Activated naive CD8-positive, alpha-beta T cell treated with anti-CD3 and anti-CD28 coated beads, Interleukin-2, amount 10 ng/mL, durations not matched to agents 7 days and 5 days (primary cell): ENCODE data around the gene ANKRD13B. TPM values are rescaled to one million over a fixed set of nuclear protein-coding genes. Genes with fewer than 3 reads are reported as not detected.

Source experiments
- ATAC-seq: fragments of 150-1000 bp; cut with Tn5 transposase; one replicate; pipeline ENCODE4 v1.10.0; 2021; ENCODE audit warnings: low read depth, moderate library complexity
- POLR2A ChIA-PET: fragments of 350-600 bp; sonication (Branson Sonifier 250); formaldehyde crosslinking; loops from one replicate; lab custom pipeline; 2021; ENCODE audit warnings: antibody characterized with exemption; lab: Charles Lee
- DNase-seq: peaks from one replicate; pipeline ENCODE4 v3.0.0; 2021
- H3K27ac Mint-ChIP-seq: one replicate; pipeline ENCODE4 v1.8.0; 2022; ENCODE audit warnings: mild to moderate bottlenecking, mixed read lengths
- H3K27me3 Mint-ChIP-seq: one replicate; pipeline ENCODE4 v1.8.0; 2022; ENCODE audit warnings: mild to moderate bottlenecking, moderate library complexity, mixed read lengths
- H3K36me3 Mint-ChIP-seq: one replicate; pipeline ENCODE4 v1.8.0; 2021; ENCODE audit warnings: mild to moderate bottlenecking, mixed read lengths
- H3K4me1 Mint-ChIP-seq: one replicate; pipeline ENCODE4 v1.8.0; 2021; ENCODE audit warnings: mixed read lengths
- H3K4me3 Mint-ChIP-seq: one replicate; pipeline ENCODE4 v1.8.0; 2022; ENCODE audit warnings: mild to moderate bottlenecking, moderate library complexity, mixed read lengths
- H3K9me3 Mint-ChIP-seq: one replicate; pipeline ENCODE4 v1.8.0; 2021; ENCODE audit warnings: mixed read lengths
- total RNA-seq, 2 experiments: library from RNA; stranded (reverse); gene quantifications; one replicate each; pipeline ENCODE4 v1.2.3, GENCODE V29; 2021

ANKRD13B gene
- total RNA-seq, 2 experiments from 2014 or later, result 6.0 to 7.9 TPM

DNA sequence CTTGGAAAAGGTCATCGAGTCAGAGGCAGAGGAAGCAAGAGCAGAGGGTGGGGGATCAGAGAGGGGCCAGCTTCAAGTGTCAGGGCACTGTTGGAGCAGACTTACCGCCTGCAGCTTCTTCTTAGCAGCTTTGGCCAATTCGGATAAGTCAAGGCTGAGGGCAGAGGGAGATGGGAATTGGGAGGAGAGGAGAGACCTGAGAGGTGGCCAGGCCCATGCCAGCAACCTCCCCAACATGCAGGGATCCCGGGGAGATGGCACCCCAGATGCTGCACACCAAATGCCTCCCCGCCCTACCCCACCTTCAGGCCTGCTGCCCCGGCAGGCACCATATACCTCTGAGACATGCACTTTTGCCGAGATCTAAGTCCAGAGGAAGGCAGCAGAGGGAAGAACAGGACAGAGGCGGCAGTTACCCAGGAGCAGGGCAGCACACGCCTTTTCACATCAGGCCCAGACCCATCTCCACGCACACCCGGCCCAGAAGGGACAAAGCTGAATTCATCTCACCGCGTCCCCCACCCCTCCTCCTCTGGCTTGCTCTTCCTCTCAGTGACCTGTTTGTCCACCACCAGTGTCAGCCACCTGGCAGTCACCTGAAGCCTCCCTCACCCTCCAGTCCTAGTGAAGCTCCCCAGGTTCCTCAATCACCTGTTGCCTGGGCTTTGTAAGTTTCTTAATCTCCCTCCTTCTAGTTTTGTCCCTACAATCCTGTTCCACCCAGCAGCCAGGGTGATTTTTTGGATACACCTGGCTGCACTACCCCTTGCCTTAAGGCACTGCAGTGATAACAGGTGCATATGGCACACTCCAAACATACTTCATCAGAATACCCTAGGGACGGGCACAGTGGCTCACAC is 14.1 kb upstream of the ANKRD13B start:
- Mint-ChIP-seq H3K9me3 (no peaks in the 10 kb centered on the region), H3K36me3 (peaks cover 12% of the 10 kb centered on the region), H3K27me3 (no peaks in the 10 kb centered on the region), H3K27ac (peak overlapping the region; percentile 5), H3K4me3 (no peak overlapping the region), H3K4me1 (peaks cover 6% of the 10 kb centered on the region)
- ATAC-seq (no peak), DNase-seq (no peak)
- POLR2A ChIA-PET, result interaction anchor here (1.9 kb wide), 1 partner anchor 38 kb away, joined by 5 read pairs; no protein-coding TSS in a partner anchor

DNA sequence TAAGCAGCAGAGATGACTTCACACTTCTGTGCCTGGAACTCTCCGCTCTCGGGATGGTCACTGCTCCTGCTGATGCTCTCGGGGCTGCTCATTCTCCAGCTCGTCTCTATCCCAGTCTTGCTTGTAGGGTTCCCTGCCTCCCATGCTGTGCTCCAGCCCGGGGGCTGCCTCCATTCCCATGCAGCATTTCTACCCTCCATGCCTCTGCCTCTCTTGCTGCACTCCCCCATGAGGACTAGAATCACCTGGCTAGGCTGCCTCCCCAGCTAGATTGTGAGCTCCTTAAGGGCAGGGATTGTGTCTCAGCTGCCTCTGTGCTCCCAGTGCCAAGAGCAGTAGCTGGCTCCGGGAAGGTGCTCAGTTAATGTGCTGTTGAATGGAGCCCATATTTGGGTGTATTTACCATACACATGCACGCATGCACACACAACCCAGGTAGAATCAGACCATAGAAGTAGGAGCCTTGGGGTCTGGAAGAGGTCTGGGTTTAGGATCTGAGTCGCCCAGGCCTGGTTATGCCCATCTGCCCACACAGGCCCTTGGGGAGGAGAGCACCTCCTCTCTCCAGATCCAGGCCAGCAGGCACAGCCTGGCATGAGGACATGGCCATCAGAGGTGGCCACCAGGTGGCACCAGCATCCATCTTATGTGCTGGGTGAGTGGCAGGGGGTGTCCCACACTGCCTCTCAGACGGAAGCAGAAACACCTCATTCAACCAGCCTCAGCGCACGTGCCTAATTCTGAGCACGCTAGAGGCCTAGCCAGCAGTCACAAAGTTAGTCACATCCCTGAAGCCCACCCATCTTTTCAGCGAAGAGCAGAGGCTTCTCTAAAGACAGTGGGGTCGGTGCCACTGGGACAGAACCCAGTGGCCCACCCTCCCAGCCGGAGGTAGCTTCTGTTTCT is 12.8 kb upstream of the ANKRD13B start:
- peaks cover 13% of the 10 kb centered on the region for H3K4me1 Mint-ChIP-seq
- H3K27ac Mint-ChIP-seq, result peak overlapping the region; percentile 79
- no peaks in the 10 kb centered on the region for H3K27me3 Mint-ChIP-seq
- ATAC-seq (peak; percentile 93), DNase-seq (peak; percentile 89)
- peaks cover 10% of the 10 kb centered on the region for H3K36me3 Mint-ChIP-seq
- no peaks in the 10 kb centered on the region for H3K9me3 Mint-ChIP-seq
- POLR2A ChIA-PET, result interaction anchor here (1.6 to 1.9 kb wide), 5 partner anchors 10 to 37 kb away, joined by 4 to 7 read pairs (median 6); partner anchors contain the start of gene ABHD15
- no peak overlapping the region for H3K4me3 Mint-ChIP-seq

DNA sequence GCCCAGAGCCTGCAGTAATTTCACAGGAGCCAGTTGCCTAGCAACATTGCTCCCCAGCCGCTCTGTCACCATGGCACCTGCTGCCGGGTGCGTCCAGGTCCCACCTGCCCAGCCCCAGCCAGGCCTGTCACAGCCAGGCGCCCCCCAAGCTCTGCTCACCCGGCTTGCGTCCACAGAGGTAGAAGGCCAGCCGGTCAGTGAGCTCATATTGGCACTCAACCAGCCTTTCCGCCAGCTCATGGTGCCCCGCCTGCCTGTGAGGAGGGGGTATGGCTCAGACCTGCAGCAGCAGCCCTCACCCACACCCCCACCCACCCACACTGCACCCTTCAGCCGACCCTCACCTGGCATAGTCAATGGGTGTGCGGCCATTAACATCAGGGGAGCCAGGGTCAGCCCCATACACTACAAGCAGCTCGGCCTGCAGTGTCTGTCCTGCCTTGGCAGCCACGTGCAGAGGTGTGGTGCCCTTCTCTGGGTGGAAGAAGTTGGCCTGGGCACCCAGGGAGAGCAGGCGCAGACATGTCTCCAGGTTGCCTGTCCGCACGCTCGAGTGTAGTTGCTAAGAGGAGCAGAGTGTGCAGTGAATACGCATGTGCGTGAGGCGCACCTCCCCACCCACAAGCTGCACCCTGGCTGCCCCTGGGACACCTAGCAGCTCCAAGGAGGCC is 11.2 kb upstream of the ANKRD13B start:
- ATAC-seq, result no peak
- no peaks in the 10 kb centered on the region for H3K27me3 Mint-ChIP-seq
- H3K36me3 Mint-ChIP-seq, result peaks cover 8% of the 10 kb centered on the region
- no peak overlapping the region for H3K4me3 Mint-ChIP-seq
- POLR2A ChIA-PET, result interaction anchor here (1.0 to 1.9 kb wide), 6 partner anchors 9 to 36 kb away, joined by 3 to 7 read pairs (median 6); partner anchors contain the start of genes ABHD15 and TP53I13
- H3K9me3 Mint-ChIP-seq, result no peaks in the 10 kb centered on the region
- peaks cover 25% of the 10 kb centered on the region for H3K4me1 Mint-ChIP-seq
- no peak for DNase-seq
- H3K27ac Mint-ChIP-seq, result no peak overlapping the region

DNA sequence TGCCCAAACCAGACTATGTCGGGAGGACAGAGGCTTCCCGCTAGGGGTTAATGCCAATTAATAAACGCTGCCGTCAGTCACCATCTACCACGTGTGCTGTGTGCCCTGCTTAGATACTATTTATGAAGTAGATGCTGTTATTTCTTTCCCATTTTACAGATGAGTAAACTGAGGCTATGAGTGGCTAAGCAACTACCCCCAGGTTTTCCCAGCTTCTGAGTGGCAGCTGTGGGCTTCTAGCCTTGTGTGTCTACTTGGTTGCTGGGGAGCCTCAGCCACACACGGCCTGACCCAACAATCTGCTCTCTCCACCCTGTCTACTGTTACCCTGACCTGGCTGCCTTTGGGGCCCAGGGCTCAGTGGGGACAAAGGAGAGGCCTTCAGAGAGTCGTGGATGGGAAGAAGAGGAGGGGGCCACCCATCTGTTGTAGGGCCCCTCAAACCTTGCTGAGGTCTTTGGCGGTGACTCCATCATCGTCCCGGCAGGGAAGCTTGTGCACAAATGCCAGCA is 10.6 kb upstream of the ANKRD13B start:
- Mint-ChIP-seq H3K27ac (no peak overlapping the region), H3K36me3 (peaks cover 8% of the 10 kb centered on the region), H3K4me3 (no peak overlapping the region), H3K9me3 (no peaks in the 10 kb centered on the region), H3K27me3 (no peaks in the 10 kb centered on the region), H3K4me1 (peaks cover 30% of the 10 kb centered on the region)
- POLR2A ChIA-PET, result interaction anchor here (1.0 to 1.9 kb wide), 4 partner anchors 13 to 35 kb away, joined by 3 to 7 read pairs (median 6); partner anchors contain the start of gene TP53I13
- no peak for DNase-seq
- no peak for ATAC-seq

DNA sequence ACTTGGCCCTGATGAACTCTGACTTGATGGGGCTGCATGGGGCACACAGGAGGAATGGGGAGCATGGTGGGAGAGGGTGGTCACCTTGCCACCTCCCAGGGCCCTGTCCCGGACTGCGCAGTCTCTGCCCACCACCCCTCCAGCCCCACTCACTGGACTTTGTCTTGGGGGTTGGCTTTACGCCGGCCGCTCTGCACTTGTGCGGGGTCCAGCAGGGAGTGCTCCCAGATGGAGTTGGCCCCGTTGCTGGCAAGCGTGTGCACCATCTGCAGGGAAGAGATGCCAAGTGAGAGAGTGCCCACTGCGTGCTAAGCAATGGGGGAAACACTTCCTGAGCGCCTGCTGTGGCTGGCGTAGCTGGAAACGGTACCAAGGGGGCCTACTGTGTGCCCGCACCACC is 10.2 kb upstream of the ANKRD13B start:
- Mint-ChIP-seq H3K4me1 (peaks cover 34% of the 10 kb centered on the region), H3K9me3 (no peaks in the 10 kb centered on the region), H3K27ac (peak overlapping the region; percentile 12), H3K36me3 (peaks cover 8% of the 10 kb centered on the region), H3K4me3 (no peak overlapping the region), H3K27me3 (no peaks in the 10 kb centered on the region)
- DNase-seq (no peak), ATAC-seq (no peak)
- POLR2A ChIA-PET, result interaction anchor here (1.0 kb wide), 1 partner anchor 15 kb away, joined by 3 read pairs; the partner anchor contains the start of gene TP53I13

DNA sequence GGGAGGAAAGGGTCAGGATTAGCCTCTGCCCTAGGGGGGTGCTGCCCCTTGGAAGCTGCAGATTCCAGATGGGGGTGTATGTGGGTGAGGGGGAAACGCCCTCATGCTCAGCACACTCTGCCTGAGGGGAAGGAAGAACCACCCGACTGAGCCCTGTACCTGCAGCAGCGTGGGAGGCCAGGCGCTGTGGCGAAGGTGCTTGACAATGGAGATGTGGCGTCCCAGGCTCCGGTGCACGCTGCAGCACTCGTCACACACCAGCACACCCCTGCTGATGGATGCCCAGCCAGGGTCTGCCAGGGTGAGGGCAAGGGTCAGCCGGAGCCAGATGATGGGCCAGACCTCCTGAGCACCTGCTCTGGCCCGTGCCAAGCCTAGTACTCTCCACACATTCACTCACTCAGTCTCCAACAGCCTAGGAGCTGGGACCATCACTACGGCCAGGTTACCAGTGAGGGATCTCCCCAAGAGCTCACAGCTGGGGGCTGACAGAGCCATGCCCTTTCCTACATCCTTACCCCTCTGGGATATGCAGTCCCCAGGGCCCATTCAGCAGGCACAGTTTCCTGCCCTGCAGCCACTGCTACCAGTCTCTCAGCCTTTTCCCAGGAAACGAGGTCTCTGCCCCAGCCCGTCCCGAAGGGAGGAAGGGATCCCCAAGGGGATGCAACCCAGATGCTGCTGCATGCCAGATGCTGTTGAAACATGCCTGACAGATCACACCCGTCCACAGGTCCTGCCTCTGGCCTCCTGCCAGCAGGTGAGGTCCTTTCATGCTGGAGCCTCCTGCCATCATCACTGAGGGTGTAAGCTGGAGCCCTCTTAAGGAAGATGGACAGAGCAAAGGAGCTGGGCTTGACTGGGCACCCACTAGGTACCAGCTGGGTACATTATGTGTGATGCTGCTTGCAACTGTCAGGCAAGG is 9.3 kb upstream of the ANKRD13B start:
- POLR2A ChIA-PET, result interaction anchor here (1.1 kb wide), 1 partner anchor 35 kb away, joined by 3 read pairs; no protein-coding TSS in a partner anchor
- peak overlapping the region; percentile 64 for H3K27ac Mint-ChIP-seq
- no peaks in the 10 kb centered on the region for H3K27me3 Mint-ChIP-seq
- ATAC-seq (no peak), DNase-seq (no peak)
- H3K4me1 Mint-ChIP-seq, result peaks cover 40% of the 10 kb centered on the region
- H3K9me3 Mint-ChIP-seq, result no peaks in the 10 kb centered on the region
- H3K36me3 Mint-ChIP-seq, result peaks cover 8% of the 10 kb centered on the region
- H3K4me3 Mint-ChIP-seq, result no peak overlapping the region

DNA sequence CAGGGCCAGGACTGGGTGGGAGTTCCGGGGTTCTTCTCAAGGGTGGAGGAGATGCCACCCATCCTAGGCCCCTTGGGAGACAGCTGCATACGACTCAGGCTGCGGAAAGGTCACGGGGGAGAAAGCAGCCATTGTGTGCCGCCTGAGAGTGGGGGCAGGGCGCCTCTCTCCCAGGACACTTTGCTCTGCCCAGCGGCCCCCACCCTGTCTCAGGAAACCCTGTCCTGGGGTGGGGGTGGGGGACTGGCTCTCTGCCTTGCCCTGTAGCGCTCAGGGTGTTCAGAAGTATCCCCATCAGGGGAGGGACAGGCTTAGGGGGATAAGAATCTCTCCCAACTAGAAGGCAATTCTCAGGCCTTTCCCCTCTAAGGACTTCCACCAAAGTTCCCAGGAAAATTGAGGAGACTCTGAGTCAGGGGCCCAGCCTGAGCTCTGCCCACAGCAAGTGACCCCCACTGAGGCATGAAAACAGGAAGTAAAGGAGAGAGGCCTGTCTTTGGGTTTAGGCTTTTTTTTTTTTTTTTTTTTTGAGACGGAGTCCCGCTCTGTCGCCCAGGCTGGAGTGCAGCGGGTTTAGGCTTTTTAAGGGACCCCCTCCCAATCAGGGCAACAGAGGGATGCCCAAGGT is 8.4 kb upstream of the ANKRD13B start:
- H3K36me3 Mint-ChIP-seq, result peaks cover 6% of the 10 kb centered on the region
- no peak for ATAC-seq
- peak overlapping the region; percentile 83 for H3K27ac Mint-ChIP-seq
- peaks cover 40% of the 10 kb centered on the region for H3K4me1 Mint-ChIP-seq
- H3K4me3 Mint-ChIP-seq, result no peak overlapping the region
- H3K27me3 Mint-ChIP-seq, result no peaks in the 10 kb centered on the region
- H3K9me3 Mint-ChIP-seq, result no peaks in the 10 kb centered on the region
- POLR2A ChIA-PET, result interaction anchor here (0.6 kb wide), 1 partner anchor 14 kb away, joined by 4 read pairs; no protein-coding TSS in a partner anchor
- DNase-seq, result no peak

DNA sequence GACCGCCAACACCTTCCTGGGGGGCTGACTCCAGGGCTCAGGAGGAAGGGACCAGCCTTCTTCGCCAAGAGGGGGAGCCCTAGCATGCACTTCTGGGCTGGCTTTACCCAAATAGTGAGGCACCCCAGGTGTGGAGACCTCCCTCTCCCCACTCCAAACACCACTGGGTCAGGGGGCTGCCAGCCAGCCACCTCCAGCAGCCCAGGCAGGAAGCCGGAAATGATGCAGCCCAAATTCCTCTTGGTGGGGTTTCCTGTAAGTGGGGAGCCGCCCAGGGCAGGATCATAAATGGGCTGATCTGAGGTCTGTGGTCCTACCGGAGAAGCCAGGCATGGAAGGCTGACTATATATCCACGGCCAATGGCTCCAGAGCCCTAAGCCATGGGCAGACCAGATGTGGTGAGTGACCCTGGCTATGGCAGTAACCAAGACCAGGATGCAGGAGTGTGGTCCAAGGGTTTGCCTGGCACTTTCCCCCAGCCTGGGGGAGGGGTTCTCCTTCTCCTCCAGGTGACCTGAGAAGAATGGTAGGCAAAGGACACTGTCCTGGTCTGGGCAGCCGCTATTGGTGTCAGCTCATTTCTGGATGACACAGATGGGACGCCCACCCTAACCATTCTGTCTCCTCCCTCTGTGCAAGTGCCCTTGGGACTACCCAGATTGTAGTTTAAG is 7.7 kb upstream of the ANKRD13B start:
- Mint-ChIP-seq H3K9me3 (no peaks in the 10 kb centered on the region), H3K27me3 (no peaks in the 10 kb centered on the region), H3K27ac (peak overlapping the region; percentile 83), H3K4me1 (peaks cover 43% of the 10 kb centered on the region), H3K4me3 (peak overlapping the region; percentile 16), H3K36me3 (peaks cover 6% of the 10 kb centered on the region)
- ATAC-seq, result no peak
- POLR2A ChIA-PET, result interaction anchor here (0.5 to 3.7 kb wide), 4 partner anchors 17 to 444 kb away, joined by 3 to 34 read pairs (median 6); partner anchors contain the start of genes ABHD15 and TP53I13
- peak; percentile 54 for DNase-seq

DNA sequence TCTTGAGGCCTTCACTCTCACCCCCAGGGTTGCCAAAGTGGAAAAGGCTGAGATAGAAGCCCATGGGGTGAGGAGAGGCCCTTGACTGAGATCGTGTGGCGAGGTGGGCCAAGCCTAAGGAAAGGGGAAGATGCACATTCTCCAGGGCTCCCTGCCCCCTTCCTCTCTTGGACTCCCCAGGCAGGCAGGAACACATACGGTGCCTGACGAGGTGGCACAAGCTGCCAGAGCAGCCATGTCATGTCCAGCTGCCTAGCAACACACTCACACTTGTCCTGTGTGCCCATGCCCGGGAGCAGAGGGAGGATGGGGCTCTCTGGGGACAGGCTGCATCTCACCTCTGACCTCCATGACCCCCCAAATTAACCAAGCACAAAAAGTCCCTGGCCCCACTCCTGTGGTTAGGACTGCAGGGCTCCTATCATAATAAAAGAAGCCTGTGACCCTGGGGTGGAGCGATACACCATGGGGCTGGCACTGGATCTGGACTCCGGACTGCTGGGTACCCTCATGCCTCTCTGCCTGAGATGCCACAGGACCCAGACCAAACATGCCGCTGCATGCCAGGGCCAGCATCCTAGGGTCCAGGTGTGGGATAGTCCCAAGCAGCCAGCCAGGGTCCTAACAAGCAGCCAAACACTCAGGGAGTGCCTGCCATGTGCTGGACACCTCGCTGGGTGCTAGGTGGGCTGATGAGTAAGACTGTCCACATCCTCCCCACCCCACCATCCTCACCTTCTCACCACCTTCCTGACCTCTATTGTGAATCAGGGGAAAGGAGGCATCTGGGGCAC is 6.1 kb upstream of the ANKRD13B start:
- Mint-ChIP-seq H3K9me3 (no peaks in the 10 kb centered on the region), H3K36me3 (peaks cover 4% of the 10 kb centered on the region), H3K27ac (peak overlapping the region; percentile 42), H3K27me3 (no peaks in the 10 kb centered on the region), H3K4me1 (peaks cover 50% of the 10 kb centered on the region), H3K4me3 (peak overlapping the region; percentile 97)
- DNase-seq (no peak), ATAC-seq (no peak)
- POLR2A ChIA-PET, result interaction anchor here (1.3 to 3.7 kb wide), 5 partner anchors 15 to 30 kb away, joined by 5 to 34 read pairs (median 6); partner anchors contain the start of genes ABHD15 and TP53I13

DNA sequence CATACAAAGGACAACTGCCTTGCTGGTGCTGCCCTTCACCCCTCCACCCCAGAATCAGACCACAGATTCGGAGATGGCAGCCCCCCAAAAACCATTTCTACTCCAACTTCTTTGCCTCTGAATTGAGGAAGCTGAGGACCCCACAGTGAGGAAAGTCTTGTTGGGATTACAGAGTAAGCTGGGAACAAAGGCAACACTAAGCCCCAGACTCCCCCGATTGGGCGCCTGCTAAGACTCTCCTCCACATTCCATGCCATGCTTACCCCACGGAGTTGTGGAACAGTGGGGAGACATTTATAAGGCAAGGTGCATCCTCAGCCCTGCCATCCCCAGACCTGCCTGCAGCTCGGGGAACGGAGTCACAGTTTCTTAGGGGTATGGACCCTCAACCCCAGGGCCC is 5.3 kb upstream of the ANKRD13B start:
- H3K4me1 Mint-ChIP-seq, result peaks cover 53% of the 10 kb centered on the region
- H3K27ac Mint-ChIP-seq, result peak overlapping the region; percentile 30
- DNase-seq (no peak), ATAC-seq (no peak)
- peaks cover 1% of the 10 kb centered on the region for H3K36me3 Mint-ChIP-seq
- H3K4me3 Mint-ChIP-seq, result peak overlapping the region; percentile 97
- H3K27me3 Mint-ChIP-seq, result no peaks in the 10 kb centered on the region
- POLR2A ChIA-PET, result interaction anchor here (0.9 to 3.7 kb wide), 7 partner anchors 13 to 197 kb away, joined by 4 to 34 read pairs (median 6); partner anchors contain the start of genes ABHD15, TAOK1 and TP53I13
- no peaks in the 10 kb centered on the region for H3K9me3 Mint-ChIP-seq
